Measurements from ENCODE around the gene DOCK4.

DOCK4 gene

DNA sequence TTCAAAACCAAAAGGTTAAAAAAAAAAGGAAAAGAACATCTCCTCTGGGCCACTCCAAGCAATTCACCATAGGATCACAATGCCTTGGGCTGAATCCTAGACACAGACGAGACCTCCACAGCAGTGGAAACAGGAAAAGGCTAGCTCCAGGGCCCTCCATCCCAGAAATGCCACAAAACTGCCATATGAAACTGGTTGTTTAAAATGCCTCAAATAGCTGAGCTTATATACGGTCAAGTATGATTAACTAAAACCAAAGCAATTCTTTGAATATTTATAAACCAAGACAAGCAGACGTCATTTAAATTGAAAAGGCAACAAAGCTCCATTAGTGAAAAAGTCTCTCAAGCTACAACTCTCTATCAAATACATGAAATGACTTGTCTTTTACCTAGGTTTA is 63.1 kb downstream of the DOCK4 start:
- ATAC-seq (replicated peaks; ENCODE audit: extremely low read depth, poor library complexity, severe bottlenecking) = no peak
- peaks cover 35% of the 10 kb centered on the region for H3K27me3 Mint-ChIP-seq
- no peaks in the 10 kb centered on the region for H3K9me3 Mint-ChIP-seq
- H3K4me1 Mint-ChIP-seq = no peaks in the 10 kb centered on the region
- H3K36me3 Mint-ChIP-seq (ENCODE audit: insufficient read depth) = no peaks in the 10 kb centered on the region
- no peak overlapping the region for H3K4me3 Mint-ChIP-seq
- DNase-seq (ENCODE audit: low spot score in 2 of 2) = no peak
- H3K27ac Mint-ChIP-seq (ENCODE audit: low read depth) = no peak overlapping the region

DNA sequence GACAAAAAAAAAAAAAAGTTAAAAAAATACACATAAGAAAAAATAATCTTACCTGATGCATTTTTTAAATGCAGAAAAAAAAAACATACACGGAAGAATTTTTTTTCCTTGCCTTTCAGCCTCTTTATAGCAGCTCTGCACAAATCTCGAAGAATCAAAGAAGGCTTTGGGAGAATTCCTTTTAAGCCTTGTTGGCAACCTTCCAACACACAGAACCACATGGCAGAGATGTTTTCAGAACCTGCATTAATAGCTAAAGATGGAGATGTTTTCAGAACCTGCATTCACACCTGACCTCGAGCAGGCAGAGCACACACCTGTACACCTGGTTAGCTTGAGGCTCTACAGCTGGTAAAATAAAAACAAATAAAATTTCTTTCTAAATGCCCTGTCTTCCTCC is 65.6 kb downstream of the DOCK4 start:
- no peaks in the 10 kb centered on the region for H3K36me3 Mint-ChIP-seq (ENCODE audit: insufficient read depth)
- DNase-seq (ENCODE audit: low spot score in 2 of 2) (no peak), ATAC-seq (replicated peaks; ENCODE audit: extremely low read depth, poor library complexity, severe bottlenecking) (no peak)
- no peaks in the 10 kb centered on the region for H3K4me1 Mint-ChIP-seq
- H3K4me3 Mint-ChIP-seq = no peak overlapping the region
- peaks cover 25% of the 10 kb centered on the region for H3K27me3 Mint-ChIP-seq
- H3K9me3 Mint-ChIP-seq = no peaks in the 10 kb centered on the region
- H3K27ac Mint-ChIP-seq (ENCODE audit: low read depth) = no peak overlapping the region

DNA sequence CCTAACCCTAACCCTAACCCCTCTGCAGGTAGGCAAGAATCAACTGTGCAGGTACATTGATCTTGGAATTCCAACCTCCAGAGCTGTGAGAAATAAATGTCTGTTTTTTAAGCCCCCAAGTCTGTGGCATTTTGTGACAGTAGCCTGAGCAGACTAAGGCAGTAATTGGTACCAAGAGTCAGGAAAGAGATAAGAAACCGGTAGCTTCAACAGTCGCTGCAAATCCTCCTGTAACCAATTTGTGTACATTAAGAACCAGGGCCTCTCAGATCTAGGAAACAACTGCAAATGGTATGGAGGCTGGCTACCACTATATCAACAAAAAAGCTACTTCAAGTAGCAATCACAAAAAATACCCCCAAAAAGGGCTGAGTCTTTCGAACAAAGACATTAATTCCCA is 67.3 kb downstream of the DOCK4 start:
- Mint-ChIP-seq H3K36me3 (ENCODE audit: insufficient read depth) (no peaks in the 10 kb centered on the region), H3K4me1 (no peaks in the 10 kb centered on the region), H3K27ac (ENCODE audit: low read depth) (no peak overlapping the region), H3K4me3 (no peak overlapping the region), H3K9me3 (no peaks in the 10 kb centered on the region), H3K27me3 (peaks cover 12% of the 10 kb centered on the region)
- no peak for DNase-seq (ENCODE audit: low spot score in 2 of 2)
- ATAC-seq (replicated peaks; ENCODE audit: extremely low read depth, poor library complexity, severe bottlenecking) = no peak

DNA sequence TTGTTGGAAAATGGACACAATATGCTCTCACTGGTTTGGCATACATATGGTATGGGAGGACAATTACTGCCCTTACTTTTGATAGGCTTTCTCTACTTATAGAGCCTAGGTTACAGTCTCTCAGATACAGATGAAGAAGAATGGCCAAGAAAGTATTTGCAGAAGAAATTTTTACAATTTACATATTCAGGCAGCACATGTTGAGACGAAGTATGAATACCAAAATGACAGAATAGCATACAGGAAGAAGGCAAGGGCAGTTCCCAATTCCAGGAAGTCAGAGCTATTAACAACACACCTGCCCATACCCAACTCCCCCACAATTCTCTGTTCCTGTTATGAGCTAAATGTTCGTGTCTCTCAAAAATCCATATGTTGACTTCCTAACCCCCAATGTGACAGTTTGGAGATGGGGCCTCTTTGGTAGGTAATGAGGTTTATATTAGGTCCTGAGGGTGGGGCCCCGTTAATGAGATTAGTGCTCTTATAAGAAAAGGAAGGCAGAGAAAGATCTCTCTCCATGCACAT is 67.8 kb downstream of the DOCK4 start:
- no peaks in the 10 kb centered on the region for H3K9me3 Mint-ChIP-seq
- no peak overlapping the region for H3K4me3 Mint-ChIP-seq
- H3K4me1 Mint-ChIP-seq = no peaks in the 10 kb centered on the region
- peaks cover 10% of the 10 kb centered on the region for H3K27me3 Mint-ChIP-seq
- H3K27ac Mint-ChIP-seq (ENCODE audit: low read depth) = no peak overlapping the region
- ATAC-seq (replicated peaks; ENCODE audit: extremely low read depth, poor library complexity, severe bottlenecking) = no peak
- DNase-seq (ENCODE audit: low spot score in 2 of 2) = no peak
- H3K36me3 Mint-ChIP-seq (ENCODE audit: insufficient read depth) = no peaks in the 10 kb centered on the region

DNA sequence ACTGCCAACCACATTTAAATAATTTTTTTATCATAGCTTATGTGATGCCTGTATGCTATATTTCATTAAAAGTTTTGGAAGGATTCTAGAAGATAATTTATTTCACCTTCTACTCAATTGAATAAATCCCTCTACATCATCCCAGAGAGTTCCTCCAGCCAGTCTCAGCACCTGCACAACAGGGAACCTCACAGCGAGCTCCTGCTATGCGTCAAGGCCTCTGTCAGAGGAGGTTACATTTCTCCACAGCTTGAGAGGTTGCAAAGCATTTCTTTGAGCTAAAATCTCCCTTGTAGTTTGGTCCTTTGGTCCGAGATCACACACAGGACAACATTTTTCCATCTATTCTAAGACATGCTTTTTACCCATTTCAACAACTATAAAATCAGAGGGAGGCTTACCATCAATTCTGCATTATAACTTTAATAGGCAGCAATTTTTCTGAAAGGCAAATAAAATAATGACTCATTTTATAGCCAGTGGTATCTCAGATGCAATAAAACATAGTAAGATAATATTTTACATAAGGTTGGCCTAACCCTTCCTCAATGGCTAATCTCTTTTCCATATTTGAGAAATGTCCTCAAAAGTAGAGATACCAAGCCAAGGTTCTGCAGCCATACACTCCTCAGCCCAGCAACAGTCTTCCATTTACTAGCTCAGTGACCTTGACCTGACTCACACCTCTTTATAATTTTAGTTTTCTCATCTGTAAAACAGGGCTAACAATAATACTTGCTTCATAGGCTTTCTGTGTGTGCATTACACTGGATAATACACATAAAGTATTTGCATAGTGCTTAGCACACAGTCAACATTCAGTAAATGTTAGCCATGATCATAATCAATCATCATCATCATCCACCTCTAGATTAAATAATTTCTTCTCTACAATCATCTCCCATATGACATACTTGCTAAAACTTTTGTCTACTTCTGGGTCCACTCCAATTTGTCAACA is 68.8 kb downstream of the DOCK4 start:
- H3K4me3 Mint-ChIP-seq = no peak overlapping the region

DNA sequence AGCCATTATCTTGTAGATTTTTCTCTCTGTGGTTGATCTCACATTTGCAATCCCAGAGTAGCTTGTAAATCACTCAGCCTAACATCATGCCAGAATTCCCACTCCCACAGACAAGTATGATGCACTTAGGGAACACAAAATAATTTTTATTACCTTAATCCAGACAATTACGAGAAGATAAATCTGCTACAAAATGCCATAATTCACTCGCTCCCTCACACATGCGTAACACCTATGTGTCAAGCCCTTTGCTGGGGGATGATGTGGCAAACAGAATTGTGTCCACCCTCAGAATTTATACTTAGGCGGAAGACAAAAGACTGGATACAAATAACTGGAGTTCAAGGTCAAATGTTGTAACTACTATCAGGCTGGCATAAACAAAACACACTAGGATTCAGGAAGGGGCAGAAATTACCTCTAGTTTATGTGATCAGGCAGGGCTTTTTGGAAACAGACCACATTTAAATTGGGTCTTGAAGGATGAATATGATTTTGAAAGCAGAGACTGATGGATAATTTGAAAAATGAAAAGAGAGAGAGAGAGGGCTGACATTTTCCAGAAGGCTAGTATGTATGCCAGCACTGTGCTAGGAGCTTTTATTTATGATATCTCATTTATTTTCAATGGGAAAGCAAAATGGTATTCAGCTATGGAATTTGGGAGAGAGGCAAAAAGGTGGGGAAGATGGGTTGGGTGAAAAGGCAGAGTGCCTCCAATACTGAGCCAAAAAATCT is 69.8 kb downstream of the DOCK4 start:
- DNase-seq (ENCODE audit: low spot score in 2 of 2) = no peak
- H3K27me3 Mint-ChIP-seq = peaks cover 14% of the 10 kb centered on the region
- no peaks in the 10 kb centered on the region for H3K9me3 Mint-ChIP-seq
- no peaks in the 10 kb centered on the region for H3K4me1 Mint-ChIP-seq
- no peaks in the 10 kb centered on the region for H3K36me3 Mint-ChIP-seq (ENCODE audit: insufficient read depth)
- no peak overlapping the region for H3K4me3 Mint-ChIP-seq
- H3K27ac Mint-ChIP-seq (ENCODE audit: low read depth) = no peak overlapping the region
- ATAC-seq (replicated peaks; ENCODE audit: extremely low read depth, poor library complexity, severe bottlenecking) = no peak

More for the DNA sequence above, 68.8 kb downstream of the DOCK4 start:
- DNase-seq (ENCODE audit: low spot score in 2 of 2) = no peak
- no peaks in the 10 kb centered on the region for H3K4me1 Mint-ChIP-seq
- H3K9me3 Mint-ChIP-seq = no peaks in the 10 kb centered on the region
- H3K27ac Mint-ChIP-seq (ENCODE audit: low read depth) = no peak overlapping the region
- H3K36me3 Mint-ChIP-seq (ENCODE audit: insufficient read depth) = no peaks in the 10 kb centered on the region
- peaks cover 7% of the 10 kb centered on the region for H3K27me3 Mint-ChIP-seq
- ATAC-seq (replicated peaks; ENCODE audit: extremely low read depth, poor library complexity, severe bottlenecking) = no peak

DNA sequence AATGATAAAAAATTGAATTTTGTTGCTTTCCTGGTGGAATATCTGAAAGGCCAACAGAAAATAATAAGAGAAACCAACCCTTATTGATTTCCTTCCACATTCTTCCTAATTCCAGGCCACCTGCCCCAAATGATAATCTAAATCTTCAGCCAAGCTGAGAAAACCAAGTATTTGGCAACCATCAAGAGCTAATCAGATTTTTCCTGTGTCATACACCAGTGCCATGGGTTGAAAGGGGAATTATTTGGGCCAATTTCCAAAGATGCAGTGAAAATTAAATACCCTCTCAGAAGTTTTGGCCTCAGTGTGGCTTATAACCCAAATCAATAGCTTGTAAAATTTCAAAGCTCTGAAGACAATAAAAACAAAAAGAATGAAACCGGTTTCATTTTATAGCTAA is 70.4 kb downstream of the DOCK4 start:
- no peaks in the 10 kb centered on the region for H3K9me3 Mint-ChIP-seq
- H3K36me3 Mint-ChIP-seq (ENCODE audit: insufficient read depth) = no peaks in the 10 kb centered on the region
- DNase-seq (ENCODE audit: low spot score in 2 of 2) (no peak), ATAC-seq (replicated peaks; ENCODE audit: extremely low read depth, poor library complexity, severe bottlenecking) (no peak)
- H3K27me3 Mint-ChIP-seq = peaks cover 20% of the 10 kb centered on the region
- H3K4me1 Mint-ChIP-seq = no peaks in the 10 kb centered on the region
- no peak overlapping the region for H3K27ac Mint-ChIP-seq (ENCODE audit: low read depth)
- no peak overlapping the region for H3K4me3 Mint-ChIP-seq

DNA sequence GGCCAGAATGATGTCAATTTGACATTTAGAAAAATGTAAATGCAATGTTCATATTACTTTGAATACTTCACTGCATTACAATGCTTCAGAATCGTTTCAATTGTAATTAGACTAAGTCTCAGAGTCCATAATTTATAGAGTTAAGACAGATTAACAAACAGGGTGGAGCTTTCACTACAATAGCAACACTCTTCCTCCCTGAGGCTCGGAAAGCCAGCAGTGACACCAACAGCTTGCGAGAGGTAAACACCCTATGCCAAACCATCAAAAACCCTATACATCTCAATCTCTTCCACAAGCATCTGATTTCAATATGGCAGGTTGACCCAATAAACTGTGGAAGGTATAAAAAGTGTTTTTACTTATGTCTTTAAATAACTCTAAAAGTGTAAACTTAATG is 72.2 kb downstream of the DOCK4 start:
- no peak overlapping the region for H3K27ac Mint-ChIP-seq (ENCODE audit: low read depth)
- no peaks in the 10 kb centered on the region for H3K4me1 Mint-ChIP-seq
- H3K9me3 Mint-ChIP-seq = no peaks in the 10 kb centered on the region
- no peaks in the 10 kb centered on the region for H3K36me3 Mint-ChIP-seq (ENCODE audit: insufficient read depth)
- DNase-seq (ENCODE audit: low spot score in 2 of 2) (no peak), ATAC-seq (replicated peaks; ENCODE audit: extremely low read depth, poor library complexity, severe bottlenecking) (no peak)
- no peak overlapping the region for H3K4me3 Mint-ChIP-seq
- H3K27me3 Mint-ChIP-seq = peaks cover 38% of the 10 kb centered on the region

DNA sequence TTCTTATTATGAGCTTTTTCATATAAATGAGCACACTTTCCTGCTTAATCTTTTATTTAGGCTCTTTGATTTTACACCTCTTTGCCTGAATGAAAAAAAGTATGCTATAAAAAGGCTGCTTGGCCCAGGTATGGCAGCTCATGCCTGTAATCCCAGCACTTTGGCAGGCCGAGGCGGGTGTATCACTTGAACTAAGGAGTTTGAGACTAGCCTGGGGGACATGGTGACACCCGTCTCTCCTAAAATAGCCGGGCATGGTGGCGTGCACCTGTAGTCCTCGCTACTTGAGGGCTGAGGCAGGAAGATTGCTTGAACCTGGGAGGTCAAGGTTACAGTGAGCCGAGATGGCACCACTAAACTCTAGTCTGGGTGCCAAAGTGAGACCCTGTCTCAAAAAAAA is 72.9 kb downstream of the DOCK4 start:
- peaks cover 41% of the 10 kb centered on the region for H3K27me3 Mint-ChIP-seq
- ATAC-seq (replicated peaks; ENCODE audit: extremely low read depth, poor library complexity, severe bottlenecking) (no peak), DNase-seq (ENCODE audit: low spot score in 2 of 2) (no peak)
- H3K9me3 Mint-ChIP-seq = no peaks in the 10 kb centered on the region
- no peak overlapping the region for H3K27ac Mint-ChIP-seq (ENCODE audit: low read depth)
- H3K4me3 Mint-ChIP-seq = no peak overlapping the region
- H3K4me1 Mint-ChIP-seq = no peaks in the 10 kb centered on the region
- H3K36me3 Mint-ChIP-seq (ENCODE audit: insufficient read depth) = no peaks in the 10 kb centered on the region

DNA sequence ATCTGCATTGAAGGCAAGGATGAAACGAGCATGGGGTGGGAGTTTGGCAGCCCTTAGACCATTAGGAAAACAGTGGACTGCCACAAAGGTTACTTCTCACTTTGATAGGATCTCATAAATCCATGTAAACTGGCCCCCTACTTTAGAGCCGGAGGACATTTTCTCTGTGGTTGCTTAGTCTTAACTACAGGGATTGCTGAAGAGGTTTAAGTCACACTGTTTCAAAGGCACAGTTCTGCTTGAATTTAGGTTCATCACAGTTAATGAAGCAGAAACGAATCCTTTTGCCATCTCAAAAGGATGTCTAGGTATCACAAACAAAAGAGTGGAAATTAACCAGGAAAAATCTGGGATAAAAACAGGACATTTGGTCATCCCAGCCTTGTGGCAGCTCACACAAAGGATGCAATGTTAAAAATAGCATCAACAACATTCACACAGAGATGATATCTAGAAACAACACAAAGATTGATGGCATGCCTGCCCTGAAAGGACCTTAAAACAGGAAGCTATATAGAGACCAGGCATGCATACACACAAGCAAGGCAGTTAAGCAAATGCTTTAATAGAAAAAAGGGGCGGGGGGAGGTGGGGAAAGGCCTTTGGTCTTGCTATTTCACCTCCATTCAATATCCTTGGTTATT is 74.0 kb downstream of the DOCK4 start:
- no peak for DNase-seq (ENCODE audit: low spot score in 2 of 2)
- ATAC-seq (replicated peaks; ENCODE audit: extremely low read depth, poor library complexity, severe bottlenecking) = no peak
- H3K9me3 Mint-ChIP-seq = no peaks in the 10 kb centered on the region
- peaks cover 41% of the 10 kb centered on the region for H3K27me3 Mint-ChIP-seq
- no peak overlapping the region for H3K4me3 Mint-ChIP-seq
- H3K27ac Mint-ChIP-seq (ENCODE audit: low read depth) = no peak overlapping the region
- H3K36me3 Mint-ChIP-seq (ENCODE audit: insufficient read depth) = no peaks in the 10 kb centered on the region
- no peaks in the 10 kb centered on the region for H3K4me1 Mint-ChIP-seq

DNA sequence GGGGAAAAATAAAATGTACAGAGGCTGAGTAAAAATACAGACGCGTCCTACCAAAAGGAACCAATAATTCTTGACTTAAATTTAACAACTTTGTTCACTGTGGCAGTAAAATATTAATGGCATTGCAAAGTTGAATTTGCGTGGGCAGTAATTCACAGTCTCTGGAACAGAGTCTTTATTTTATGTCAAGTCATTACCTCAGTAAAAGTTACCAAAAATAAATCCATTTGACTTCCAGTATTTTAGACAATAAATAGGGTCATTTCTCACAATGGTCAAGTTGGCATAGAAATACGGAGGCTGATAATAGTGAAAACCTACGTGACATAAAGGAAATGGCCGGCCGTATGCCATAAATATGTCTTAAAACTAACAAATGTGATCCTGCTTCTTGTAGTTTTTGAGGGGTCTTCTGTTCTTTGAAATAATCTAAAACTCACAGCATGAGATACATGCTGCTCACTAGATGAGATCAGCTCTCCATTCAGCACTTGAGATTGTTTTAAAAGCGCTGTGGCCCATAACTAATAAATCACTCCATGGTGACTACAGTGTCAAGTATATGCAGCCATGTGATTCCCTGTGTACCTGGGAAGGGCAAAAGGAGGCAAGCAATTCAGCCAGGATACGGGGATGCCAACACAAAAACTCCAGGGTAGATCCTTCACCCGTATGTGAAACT is 75.3 kb downstream of the DOCK4 start:
- H3K4me1 Mint-ChIP-seq = no peaks in the 10 kb centered on the region
- no peak overlapping the region for H3K4me3 Mint-ChIP-seq
- H3K27ac Mint-ChIP-seq (ENCODE audit: low read depth) = no peak overlapping the region
- no peaks in the 10 kb centered on the region for H3K36me3 Mint-ChIP-seq (ENCODE audit: insufficient read depth)
- peaks cover 41% of the 10 kb centered on the region for H3K27me3 Mint-ChIP-seq
- no peak for ATAC-seq (replicated peaks; ENCODE audit: extremely low read depth, poor library complexity, severe bottlenecking)
- H3K9me3 Mint-ChIP-seq = no peaks in the 10 kb centered on the region
- DNase-seq (ENCODE audit: low spot score in 2 of 2) = no peak

DNA sequence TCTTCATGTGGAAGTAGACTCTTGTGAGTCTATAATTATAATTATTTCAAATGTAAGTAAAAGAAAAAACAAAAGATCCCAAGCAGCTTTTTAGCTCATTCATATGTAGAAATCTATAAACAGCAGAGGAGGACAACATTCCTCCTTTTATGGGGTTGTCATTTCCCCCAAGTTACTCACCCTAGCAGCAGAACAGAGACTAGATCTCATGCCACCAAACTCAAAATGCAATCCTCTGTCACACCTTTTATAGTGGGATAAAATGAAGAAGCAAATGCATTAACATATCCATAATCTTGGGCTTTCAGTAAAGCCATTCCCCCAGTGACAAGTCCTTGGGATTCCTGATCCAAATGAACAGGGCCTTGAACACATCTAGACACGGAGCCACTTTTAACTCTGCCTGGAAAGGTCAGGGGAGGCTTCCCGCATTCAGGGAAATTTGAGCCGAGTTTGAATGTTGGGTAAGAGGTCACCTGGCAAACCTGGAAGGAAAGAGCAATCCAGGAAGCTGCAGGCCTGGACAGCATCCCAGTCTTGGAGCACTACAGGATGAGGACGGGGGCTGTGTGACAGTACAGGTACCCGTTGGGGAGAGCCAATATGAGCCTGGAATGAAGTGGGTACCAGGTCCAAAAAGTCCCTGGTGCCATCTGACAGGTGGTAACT is 76.4 kb downstream of the DOCK4 start:
- H3K4me3 Mint-ChIP-seq = no peak overlapping the region
- ATAC-seq (replicated peaks; ENCODE audit: extremely low read depth, poor library complexity, severe bottlenecking) = no peak
- H3K27ac Mint-ChIP-seq (ENCODE audit: low read depth) = no peak overlapping the region
- H3K27me3 Mint-ChIP-seq = peaks cover 41% of the 10 kb centered on the region
- no peaks in the 10 kb centered on the region for H3K36me3 Mint-ChIP-seq (ENCODE audit: insufficient read depth)
- no peaks in the 10 kb centered on the region for H3K9me3 Mint-ChIP-seq
- DNase-seq (ENCODE audit: low spot score in 2 of 2) = no peak
- H3K4me1 Mint-ChIP-seq = no peaks in the 10 kb centered on the region
